Sigmoid colon (tissue), 3 donors: ENCODE measurements around the gene KRT81.

Experiments
- CTCF ChIP-seq, 4 experiments: fragments of 450-650 bp in 3 of 4; fragments of 200-600 bp in 1 of 4; IDR thresholded peaks; one replicate each; pipeline ENCODE4 v1.5.1; 2016 to 2019; ENCODE audit warnings: antibody characterized with exemption in 4 of 4, mild to moderate bottlenecking in 3 of 4, moderate library complexity in 2 of 4
- POLR2A ChIP-seq, 2 donors: fragments of 450-650 bp; IDR thresholded peaks; one replicate each; pipeline ENCODE4 v1.6.1; 2016; ENCODE audit warnings: antibody characterized with exemption in 2 of 2, mild to moderate bottlenecking in 2 of 2, moderate library complexity in 2 of 2

GRCh38 chr12:52258335-52258901 is 32.9 kb downstream of the KRT81 start:
- TF ChIP-seq CTCF (IDR thresholded peaks at IDR 0.05) = no peak
- TF ChIP-seq POLR2A (IDR thresholded peaks at IDR 0.05) = no peak
